Stimulated activated CD8-positive, alpha-beta memory T cell treated with anti-CD3 and anti-CD28 coated beads, Interleukin-15, amount 100 ng/mL, for 48 hours (primary cell): ENCODE measurements around the gene BTN1A1.
A peak's percentile ranks its signal among the peaks of the same experiment; 100 is the strongest.
"Not testable (repeated sequence)": the region's sequence is repeated elsewhere in the genome, so short reads cannot be mapped to it uniquely, and the experiment has no call there.

Experiments used
- DNase-seq, 2 donors: peaks; one replicate each; pipeline ENCODE4 v3.0.0-alpha.2; 2020; ENCODE audit warnings: low read depth in 2 of 2

BTN1A1 gene

GRCh38 chr6:26537160-26537845 lies 37.2 kb downstream of the BTN1A1 start:
- peak; percentile 84 to 85 for DNase-seq

DNA sequence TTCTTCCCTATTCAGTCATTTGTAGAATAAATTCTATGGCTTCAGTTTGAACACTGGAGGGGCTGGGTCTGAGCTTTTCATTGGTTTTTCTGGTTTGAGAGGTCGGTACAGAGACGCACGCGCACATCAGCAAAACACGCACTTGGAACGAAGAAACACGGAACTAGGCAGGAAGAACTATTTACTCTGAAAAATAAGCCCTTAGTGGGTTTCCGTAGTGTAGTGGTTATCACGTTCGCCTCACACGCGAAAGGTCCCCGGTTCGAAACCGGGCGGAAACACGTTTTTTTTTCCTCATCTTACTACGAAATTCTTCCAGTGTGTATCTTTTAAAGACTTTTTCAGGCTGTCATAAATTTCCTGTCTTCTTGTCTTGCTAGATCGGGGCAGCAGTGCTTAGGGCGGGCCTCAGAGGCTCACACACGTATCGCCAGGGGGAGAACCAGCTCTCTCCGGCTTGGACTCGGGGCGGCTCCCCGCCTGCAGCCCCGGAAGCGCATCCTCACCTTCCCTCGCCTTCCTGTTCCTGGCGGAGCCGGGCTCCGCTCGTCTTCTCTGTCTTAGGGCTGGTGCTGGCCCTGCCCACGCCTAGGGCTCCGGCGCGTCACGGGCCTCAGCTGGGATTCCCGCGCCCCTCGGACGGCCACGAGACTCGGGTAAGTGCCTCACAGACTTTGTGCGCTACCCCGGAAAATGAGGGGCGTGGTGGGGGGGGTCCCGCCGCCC lies 37.9 kb downstream of the BTN1A1 start, which contains the start of gene HMGN4:
Gene HMGN4 (plus strand): TSS at position 521 of the 726 bp plus-strand sequence. CDS start 6,841 bp downstream, outside the sequence.
- DNase-seq: peak; percentile 76 to 78

DNA sequence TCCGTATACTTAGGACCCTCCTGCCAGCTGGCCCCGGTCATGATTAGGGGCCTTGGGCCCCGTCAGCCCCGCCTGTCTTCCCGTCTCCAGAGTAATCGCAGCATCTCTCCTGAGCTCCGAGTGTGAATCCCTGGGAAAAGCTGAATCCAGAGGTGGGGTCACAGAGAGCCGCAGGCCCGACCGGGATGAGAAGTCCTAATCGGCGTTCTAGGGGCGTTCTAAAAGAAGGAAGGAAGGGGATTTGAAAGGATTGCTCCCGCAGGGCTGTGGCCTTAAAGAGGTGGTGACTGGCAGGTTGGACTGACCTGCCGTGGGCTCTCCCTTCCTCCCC lies 38.4 kb downstream of the BTN1A1 start:
- no peak for DNase-seq

DNA sequence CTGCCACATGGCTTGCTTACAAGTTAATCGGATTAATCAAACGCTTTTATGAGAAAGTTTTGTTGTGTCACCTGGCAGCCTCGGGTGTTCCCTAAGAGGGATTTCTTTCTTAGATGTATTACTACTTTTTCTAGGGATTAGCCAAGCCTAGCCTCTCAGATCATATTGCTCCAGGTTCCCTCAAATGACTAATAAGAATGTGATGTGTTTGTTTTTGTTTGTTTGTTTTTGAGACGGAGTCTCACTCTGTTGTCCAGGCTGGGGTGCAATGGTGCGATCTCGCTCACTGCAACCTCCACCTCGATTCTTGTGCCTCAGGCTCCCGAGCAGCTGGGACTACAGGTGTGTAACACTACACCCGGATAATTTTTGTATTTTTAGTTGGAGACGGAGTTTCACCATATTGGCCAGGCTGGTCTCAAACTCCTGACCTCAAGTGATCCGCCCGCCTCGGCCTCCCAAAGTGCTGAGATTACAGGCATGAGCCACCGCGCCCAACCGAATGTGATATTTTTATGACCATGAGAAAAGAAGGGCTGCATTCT lies 39.0 kb downstream of the BTN1A1 start:
- DNase-seq: no peak

GRCh38 chr6:26541579-26541978 lies 41.5 kb downstream of the BTN1A1 start:
- no peak for DNase-seq

DNA sequence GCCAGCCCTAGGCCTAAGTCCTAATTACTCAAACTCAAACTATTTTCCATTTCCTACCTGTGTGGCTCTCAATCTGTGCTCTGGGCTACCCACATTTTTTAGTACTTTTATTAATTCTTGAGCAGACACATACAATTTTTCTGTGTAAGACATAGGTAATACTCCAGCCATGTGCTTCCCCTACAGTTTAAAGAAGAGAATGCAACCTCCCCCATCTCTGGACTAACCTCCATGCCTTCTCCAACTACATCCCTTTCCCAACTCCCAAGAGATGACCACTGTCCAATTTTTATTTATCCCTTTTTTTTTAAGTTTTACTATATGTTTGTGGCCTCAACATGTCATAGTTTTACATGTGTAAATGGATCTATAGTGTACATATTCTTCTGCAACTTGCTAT lies 43.9 kb downstream of the BTN1A1 start:
- no peak for DNase-seq

- no peak for DNase-seq
Measured at GRCh38 chr6:26544473-26544872, 44.4 kb downstream of the BTN1A1 start.

- no peak for DNase-seq
Measured at GRCh38 chr6:26545627-26546026, 45.5 kb downstream of the BTN1A1 start.

DNA sequence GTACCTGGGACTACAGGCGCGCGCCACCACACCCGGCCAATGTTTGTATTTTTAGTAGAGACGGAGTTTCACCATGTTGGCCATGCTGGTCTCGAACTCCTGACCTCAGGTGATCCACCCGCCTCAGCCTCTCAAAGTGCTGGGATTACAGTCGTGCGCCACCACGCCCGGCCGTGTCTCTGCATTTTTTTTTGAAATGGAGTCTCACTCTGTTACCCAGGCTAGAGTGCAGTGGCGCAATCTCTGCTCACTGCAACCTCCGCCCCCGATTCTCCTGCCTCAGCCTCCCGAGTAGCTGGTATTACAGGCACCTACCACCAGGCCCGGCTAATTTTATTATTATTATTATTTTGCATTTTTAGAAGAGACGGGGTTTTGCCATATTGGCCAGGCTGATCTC lies 47.3 kb downstream of the BTN1A1 start:
- DNase-seq: not testable (repeated sequence)

DNA sequence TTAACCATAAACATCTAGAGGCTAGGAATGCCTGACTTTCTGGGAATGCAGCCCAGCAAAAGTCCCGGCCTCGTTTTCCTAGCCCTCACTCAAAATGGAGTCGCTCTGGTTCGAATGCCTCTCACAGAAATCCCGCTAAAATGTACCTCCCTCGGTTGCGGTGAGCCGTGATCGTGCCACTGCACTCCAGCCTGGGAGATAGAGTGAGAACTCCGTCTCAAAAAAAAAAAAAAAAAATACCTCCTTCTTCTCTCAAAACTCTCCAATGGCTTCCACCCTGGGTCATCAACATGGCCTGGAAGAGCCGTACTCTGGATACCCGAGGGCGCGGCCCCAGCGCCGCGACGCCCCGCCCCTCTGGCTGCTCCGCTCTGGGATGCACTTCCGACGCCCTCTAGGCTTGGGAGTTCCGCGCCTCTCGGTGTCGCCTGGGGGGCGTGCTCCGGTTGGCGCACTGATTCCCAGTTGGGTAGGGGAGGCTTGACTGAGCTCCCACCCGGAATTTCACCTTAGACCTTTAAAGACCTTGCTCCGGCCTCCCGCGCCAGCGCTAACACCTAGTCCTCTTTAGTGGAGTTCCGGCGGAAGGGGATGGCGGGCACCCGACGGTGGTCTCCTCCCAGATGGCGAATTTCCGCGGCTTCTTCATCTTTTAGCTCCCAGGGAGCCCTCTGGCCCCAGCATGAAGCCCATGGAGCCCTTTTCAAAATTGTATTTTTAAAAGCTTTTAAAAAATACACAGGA lies 50.3 kb downstream of the BTN1A1 start:
- peak; percentile 39 to 48 for DNase-seq

DNA sequence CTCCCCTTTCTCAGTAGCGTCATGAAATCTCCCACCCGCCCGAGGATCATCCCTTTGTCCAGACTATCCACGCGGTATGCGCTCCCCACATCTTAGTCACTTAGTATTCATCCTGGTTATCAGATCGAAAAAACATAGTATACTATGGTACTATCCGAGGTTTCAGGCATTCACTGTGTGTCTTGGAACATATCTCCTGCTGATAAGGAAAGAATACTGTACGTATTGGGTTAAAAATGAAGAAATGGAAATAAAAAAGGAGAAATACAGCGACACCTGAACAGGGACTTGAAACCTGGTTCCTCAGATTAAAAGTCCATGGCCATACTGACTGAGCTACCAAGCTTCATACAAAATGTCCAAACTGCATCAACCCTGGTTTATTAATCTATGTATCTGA lies 52.1 kb downstream of the BTN1A1 start:
- no peak for DNase-seq

- no peak for DNase-seq
Measured at GRCh38 chr6:26552640-26553188, 52.6 kb downstream of the BTN1A1 start.

DNA sequence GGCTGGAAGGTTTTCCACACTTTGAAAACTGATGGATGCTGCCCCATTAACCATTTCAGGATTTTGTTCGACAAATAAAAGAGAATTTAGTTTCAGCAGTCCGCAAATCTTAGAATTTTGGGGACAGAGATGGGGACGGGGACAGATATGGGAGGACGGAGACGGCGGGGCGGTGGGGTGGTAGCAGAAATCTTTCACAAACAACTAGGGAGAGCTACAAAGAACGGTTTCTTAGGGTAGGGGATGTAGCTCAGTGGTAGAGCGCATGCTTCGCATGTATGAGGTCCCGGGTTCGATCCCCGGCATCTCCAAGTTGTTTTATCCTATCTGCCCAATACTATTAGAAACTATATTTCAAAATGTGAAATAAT lies 53.1 kb downstream of the BTN1A1 start:
- DNase-seq: peak in 1 of 2 donors; percentile 56

GRCh38 chr6:26553635-26554446 lies 53.7 kb downstream of the BTN1A1 start:
- peak in 1 of 2 donors; percentile 61 for DNase-seq

DNA sequence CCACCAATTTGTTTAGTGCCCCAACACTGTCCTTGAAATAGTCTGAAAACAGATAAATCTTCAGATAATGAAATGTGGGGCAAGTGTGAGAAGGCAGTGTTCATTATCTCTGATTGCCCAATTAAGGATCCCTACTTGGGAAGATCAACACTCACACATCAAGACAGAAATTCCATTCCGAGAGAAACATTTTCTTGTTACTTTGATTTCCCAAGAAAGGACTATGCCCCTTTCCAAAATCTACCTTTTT lies 54.3 kb downstream of the BTN1A1 start:
- no peak for DNase-seq

DNA sequence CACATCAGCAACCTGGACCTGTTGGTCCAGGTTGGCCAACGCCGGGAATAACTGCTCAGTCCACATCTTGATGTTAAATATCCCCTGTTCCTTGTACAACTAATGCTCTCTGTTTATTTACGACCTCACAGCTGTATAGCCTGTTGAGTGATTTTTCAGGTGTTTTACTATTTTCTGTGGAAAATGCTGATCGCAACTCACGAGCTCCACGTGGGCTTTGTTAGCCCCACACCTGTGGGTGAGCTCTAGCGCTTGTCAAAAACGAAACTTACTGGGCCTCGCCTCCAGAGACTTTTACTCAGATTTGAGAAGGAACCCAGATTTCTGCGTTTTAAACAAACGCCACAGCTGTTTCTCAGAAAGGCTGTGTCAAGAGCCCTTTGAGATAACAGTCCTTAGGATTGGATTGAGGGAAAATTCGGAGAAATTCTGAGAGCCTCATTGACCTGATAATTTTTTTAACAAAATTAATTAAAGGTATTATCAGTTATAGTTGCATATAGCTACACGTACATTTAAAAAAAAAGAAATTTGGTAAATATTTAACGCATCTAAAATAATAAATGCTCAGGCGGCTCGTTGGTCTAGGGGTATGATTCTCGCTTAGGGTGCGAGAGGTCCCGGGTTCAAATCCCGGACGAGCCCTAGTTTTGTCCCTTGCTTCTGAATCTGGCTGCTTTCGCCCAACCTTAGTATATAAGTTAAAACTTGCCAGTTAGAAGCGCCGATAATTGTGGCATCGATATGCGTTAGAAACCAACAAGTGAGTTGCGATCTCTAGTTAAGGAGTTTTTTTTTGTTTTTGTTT lies 54.8 kb downstream of the BTN1A1 start:
- DNase-seq: no peak

- DNase-seq: no peak
Measured at GRCh38 chr6:26555505-26556262, 55.6 kb downstream of the BTN1A1 start.

- DNase-seq: no peak
Measured at GRCh38 chr6:26556263-26557070, 56.4 kb downstream of the BTN1A1 start.
